Kidney glomerular epithelial cell (primary cell): Measurements from ENCODE around the gene DBNL.
"Not testable (repeated sequence)": the region's sequence is repeated elsewhere in the genome, so short reads cannot be mapped to it uniquely, and the experiment has no call there.

Experiments used
- DNase-seq: peaks from one replicate; lab custom pipeline; 2025; lab: John Stamatoyannopoulos, UW

Gene DBNL

DNA sequence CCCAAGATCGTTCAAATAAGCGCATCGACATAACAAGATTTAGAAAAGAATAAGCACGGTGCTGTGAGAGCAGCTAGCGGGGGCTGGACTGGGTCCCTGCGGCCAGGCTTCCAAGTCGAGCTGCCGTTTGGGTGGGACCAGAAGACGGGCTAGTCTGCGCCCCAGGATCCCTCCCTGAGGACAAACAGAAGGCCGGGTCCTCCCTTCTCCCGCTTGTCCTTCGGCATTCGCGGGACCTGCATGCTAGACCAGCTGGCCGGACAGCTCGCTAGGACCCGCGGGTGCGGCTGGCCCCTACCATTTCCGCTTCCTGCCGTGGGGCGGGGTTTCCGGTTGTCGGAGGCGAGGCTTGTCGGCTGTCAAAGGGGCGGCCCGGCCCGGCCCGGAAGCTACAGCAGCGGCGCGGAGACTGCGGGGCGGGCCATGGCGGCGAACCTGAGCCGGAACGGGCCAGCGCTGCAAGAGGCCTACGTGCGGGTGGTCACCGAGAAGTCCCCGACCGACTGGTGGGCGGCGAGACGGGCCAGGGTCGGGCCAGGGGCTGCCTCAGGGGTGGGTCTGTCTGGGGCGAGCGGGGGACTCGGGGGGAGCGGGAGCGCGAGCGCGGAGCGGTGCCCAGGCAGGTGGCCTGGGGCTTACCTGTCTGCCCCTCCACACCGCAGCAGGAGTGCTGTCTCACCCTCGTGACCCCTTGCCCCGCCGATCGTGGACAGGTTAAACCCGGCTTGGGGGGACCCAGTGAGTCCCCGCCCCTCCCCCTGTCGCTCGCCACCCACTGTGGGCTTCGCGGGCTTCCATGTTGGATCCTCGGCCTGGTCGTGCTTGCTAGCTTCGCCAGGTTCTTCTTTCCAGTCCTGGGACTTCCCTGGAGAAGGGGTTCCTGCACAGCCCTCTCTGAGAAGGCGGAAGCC is at the start of gene DBNL:
Gene DBNL, plus strand, starts transcription at position 388 of the 911 bp plus-strand sequence. Its CDS starts 36 bp downstream, at position 424.
- peak; percentile 86 for DNase-seq

DNA sequence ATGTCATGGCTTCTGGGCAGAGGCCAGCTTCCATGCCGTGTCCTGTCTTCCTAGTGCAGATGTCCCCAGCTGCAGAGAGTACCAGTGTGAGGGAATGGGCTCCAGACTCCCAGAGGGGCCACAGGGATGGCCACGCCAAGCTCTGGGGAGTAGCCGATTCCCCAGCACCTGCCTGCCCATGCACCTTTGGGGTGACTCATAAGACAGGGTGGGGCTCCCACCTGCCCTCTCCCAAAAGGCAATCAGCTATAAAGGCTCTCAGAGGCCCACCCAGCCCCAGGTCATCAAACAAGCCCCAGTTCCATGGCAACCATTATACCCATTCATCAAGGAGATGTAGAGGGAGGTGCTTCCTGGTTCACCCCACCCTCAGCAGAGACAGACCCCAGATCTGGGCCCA is 47.0 kb upstream of the DBNL start, which contains the start of gene SPDYE1:
Gene SPDYE1, plus strand, starts transcription at position 366 of the 400 bp plus-strand sequence. CDS start 2,053 bp downstream, outside the sequence.
- not testable (repeated sequence) for DNase-seq

DNA sequence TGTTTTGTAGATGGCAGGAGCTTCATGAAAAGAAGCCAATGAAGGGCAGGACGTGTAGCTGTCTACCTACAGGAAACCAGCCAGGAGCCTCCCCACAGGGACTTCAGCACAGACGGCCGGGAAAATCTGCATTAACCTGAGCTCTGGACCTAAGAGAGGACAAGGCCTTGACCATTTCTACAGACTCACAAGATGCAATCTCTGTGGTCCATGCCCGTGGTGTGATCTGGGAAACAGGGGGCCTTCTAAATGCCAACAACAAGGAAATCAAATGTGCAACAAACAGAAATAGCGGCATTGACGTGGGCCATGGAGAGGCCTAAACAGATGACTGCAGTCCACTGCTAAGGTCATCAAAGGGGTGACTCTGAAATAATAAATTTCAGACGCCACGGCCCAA is 32.4 kb upstream of the DBNL start:
- DNase-seq, result not testable (repeated sequence)

DNA sequence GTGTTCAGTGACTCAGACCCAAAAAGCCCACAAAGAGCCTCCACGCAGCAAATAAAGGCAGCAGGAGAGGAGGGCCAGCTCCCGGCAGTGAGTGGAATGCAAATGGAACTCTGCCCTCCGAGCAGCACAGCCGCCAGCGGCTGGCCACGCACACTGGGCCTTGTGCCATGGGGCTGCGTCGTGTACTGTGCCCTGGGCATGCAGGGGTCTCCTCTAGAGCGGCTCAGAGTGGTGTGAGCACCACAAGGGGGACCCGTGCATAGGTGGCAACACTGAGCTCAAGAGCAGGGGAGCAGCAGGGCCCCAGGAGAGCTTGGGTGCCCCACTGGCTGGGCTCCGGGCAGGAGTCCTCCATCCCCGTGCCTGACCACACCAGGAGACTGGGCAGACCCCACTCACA is 29.4 kb upstream of the DBNL start:
- DNase-seq, result not testable (repeated sequence)

DNA sequence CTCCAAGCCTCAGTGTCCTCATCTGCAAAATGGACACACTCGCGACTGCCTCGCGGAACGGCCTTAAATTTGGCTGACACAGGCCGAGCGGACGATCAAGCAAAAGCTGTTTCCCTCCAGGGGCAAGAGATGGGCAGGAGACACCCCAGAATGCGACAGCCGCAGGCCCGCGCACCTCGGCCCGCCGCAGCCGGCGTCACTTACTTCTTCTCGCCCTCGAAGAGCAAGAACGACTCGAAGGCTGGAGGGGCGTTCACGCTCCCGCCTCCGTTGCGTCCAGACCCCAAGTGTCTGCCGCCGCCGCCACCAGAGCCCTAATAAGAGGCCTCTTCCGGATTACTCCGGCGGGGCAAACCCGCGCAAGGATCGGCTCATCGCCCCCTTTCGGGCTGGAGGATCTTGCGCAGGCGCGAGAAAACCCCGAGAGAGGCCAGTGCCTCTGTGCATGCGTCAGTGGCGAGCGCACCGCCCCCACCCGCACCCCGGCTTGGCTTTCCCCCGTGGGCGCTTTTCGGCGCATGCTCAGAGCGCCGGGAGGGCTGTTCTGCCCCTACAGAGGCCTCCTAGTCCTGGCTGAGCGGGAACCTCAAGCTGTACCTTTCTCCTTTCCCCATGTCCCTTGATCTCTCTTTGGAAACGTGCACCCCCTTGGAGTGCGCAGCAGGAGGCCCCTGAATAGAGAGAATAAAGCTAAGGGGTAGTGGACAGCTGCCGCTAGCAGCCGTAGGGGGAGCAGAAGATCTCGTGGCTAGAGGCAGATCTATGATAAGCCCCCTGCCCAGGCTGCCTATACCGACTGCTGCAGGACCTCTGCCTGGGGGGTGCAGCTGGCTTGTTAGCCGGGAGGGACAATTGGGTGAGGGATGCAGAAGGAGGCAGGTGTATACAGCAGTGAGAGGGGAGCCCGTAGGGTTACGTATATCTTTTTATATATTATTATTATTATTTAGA is 25.4 kb upstream of the DBNL start:
- peak; percentile 77 for DNase-seq

DNA sequence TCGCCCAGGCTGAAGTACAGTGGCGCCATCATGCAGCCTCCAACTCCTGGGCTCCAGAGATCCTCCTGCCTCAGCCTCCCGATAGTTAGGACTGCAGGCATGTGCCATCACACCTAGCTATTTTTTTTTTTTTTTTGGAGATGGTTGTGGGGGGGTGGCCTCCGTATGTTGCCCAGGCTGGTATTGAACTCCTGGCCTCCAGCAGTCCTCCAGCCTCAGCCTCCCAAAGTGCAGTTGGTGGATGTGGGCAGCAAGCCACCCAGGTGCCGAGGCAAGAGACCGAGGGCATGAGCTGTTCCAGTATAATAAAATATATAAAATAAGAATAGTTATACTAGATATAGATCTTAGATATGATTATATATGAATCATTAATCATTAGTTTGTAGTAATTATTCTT is 24.7 kb upstream of the DBNL start:
- not testable (repeated sequence) for DNase-seq

DNA sequence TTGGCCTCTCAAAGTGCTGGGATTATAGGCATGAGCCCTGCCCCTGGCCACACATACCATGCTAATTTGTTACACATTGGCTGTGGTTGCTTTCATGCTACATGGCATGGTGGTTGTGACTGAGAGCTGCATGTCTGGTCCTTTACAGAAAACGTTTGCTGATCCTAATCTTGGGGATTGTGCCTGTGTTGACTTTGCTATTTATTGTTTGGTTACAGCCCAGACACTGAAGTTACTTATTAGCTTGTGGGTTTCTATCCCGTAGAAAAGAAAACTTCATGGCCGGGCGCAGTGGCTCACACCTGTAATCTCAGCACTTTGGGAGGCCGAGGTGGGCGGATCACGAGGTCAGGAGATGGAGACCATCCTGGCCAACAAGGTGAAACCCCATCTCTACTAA is 22.4 kb upstream of the DBNL start:
- not testable (repeated sequence) for DNase-seq

DNA sequence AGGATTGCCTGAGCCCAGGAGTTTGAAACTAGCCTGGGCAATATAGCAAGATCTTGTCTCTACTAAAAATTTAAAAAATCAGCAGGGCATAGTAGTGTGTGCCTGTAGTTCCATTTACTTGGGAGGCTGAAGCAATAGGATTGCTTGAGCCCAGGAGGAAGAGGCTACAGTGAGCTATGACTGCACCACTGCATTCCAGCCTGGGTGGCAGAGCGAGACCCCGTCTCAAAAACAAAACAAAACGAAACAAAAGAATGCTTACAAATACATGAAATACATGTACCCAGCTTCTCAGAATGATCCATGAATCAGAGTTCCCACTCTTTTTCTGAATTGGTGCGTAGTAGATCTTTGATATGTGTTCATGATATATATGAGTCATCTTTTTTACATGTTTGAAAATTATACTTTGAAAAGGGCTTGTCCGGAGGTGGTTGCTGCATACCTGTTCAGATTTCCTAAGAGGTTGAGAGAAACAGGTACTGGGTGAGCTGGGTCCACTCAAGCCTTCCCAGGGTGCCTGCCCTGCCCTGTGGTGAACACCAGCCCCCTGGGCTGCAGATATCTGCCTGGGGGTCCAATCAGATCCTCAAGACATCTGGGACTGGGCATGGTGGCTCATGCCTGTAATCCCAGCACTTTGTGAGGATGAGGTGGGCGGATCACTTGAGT is 21.6 kb upstream of the DBNL start:
- not testable (repeated sequence) for DNase-seq

DNA sequence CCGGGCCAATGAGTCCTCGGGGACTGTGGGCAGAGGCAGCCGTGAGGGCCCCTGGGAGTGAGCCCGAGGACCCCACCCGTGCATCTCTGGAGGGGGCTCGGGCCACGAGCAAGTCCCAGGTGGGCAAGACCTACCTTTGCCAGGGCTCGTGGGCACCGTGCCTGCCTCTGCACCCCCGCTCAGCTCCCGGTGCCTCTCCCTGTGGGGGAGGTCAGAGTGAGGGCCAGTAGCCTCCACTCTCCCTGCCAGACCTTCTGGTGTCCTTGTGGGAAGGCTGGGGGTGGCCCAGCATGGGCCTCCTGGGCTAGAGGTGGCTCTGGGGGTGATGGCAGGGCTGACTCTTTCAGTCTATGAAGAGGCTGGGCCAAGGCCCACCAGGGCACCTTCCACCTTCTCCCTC is 15.1 kb upstream of the DBNL start:
- DNase-seq, result not testable (repeated sequence)

DNA sequence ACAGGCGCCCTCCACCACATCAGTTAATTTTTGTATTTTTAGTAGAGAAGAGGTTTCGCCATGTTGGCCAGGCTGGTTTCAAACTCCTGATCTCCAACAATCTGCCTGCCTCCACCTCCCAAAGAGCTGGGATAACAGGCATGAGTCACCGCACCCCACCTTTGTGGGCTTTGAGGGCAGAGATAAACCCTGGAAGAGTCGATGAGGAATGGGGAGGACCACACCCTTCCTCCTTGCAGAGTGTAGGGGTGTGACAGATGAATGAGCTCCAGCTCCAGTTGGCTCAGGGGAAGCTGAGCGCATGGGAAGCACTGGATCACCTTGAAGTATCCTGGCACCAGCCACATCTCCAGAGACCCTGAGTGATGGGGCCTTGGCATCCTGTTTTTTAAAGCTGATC is 14.5 kb upstream of the DBNL start:
- DNase-seq, result not testable (repeated sequence)

DNA sequence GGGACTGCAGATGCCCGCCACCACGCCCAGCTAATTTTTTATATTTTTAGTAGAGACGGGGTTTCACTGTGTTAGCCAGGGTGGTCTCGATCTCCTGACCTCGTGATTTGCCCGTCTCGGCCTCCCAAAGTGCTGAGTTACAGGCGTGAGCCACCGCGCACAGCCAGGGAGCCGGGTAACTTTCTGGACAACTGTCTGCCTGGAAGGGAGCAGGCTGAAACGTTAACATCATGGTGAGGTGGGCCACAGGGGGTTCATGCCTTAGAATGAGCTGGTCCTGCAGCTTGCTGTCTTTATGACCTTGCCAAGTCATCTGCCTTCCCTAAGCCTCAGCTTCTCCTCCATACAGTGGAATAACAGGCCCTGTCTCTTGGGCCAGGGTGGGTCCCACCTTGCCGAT is 13.2 kb upstream of the DBNL start:
- not testable (repeated sequence) for DNase-seq

DNA sequence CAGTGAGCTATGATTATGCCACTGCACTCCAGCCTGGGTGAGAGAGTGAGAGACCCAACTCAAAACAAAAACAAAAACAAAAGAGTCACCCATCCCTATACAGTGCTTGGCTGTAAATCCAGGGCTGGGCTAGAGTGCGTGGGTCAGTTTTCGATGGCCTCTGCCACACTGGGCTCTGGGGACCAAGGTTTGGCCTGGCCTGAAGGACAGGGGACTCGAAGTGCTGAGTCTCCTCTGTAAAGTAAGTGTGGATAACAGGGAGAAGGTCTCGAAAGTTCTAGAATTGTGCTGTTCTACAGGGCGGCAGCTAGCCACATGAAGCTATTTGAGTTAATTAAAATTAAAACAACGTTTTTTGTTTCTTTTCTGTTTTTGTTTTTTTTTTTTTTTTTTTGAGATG is 12.5 kb upstream of the DBNL start:
- not testable (repeated sequence) for DNase-seq

DNA sequence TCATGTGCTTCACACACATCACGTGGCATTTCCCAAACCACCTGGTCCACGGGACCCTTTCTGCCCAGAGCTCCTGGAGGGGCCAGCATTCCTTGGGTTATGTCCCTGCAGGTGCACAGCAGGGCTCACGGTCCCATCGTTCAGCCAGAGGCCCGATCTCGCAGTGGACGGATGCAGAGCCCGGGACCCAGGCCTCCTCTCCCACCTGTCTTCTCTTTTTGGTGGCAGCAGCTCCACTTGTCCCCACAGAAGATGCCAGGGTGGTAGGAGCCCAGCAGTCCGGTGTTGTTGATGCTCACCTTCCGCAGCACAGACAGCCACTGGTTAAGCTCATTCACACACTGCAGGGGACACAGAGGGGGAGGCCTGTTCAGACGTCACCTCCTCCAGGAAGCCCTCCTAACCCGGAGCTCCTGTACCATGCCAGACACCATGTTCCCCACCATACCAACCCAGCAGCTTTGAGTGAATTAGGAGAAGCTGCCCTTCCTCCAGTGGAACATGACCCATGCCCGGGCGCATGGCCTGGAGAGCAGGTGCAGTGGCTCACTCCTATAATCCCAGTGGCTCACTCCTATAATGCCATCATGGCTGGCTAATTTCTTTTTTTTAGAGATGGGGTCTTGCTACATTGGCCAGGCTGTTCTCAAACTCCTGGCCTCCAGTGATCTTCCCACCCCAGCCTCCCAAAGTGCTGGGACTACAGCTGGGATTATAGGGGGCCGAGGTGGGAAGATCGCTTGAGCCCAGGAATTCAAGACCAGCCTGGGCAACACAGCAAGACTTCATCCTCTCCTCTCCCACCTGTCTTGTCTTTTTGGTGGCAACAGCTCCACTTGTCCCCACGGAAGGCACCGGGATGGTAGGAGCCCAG is 10.3 kb upstream of the DBNL start:
- DNase-seq, result not testable (repeated sequence)

DNA sequence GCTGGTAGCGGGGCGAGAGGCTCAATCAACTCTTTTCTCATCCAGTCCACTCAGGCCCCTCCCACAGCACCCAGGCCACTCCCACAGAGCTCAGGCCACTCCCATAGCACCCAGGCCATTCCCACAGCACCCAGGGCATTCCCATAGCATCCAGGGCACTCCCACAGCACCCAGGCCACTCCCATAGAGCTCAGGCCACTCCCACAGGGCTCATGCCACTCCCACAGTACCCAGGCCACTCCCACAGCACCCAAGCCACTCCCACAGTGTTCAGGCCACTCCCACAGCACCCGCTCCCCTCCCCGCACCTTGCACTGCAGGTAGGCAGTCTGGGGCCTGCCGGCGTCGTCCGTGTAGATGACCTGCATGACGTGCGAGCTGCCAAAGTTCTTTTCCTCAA is 8.1 kb upstream of the DBNL start:
- DNase-seq, result not testable (repeated sequence)

DNA sequence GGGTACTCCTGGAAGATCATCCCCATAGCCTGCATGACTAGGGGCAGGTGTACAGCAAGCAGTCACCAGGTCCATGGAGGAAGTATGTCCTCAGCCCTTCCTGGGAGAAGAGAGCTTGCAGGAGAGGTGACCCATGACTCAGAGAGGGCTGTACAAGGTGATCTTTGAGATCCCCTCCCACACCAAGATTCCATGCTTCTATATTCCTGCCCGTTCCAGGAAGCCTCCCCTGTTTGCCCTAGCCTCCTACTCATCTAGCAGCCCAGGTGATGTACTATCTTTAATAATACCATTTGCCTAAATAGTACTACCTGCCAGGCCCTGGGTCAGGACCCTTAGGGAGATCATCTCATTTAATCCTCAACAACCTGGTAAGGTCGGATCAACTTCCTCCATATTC is 6.6 kb upstream of the DBNL start:
- not testable (repeated sequence) for DNase-seq

DNA sequence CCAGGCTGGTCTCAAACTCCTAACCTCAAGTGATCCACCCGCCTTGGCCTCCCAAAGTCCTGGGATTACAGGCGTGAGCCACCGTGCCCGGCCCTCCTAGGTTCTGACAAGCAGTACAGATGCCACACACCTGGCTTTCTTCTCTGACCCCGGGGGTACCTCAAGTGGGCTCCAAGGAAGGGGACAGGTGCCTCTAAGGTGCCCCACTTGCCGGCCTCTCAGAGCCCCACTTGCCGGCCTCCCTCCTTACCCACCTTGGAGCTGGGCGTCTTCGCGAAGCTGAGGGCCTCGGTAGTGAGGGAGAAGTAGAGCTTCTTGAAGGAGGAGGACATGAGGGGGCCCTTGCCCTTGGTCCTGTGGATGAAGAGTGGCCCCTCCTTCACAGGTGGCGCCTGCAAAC is 5.9 kb upstream of the DBNL start:
- not testable (repeated sequence) for DNase-seq

DNA sequence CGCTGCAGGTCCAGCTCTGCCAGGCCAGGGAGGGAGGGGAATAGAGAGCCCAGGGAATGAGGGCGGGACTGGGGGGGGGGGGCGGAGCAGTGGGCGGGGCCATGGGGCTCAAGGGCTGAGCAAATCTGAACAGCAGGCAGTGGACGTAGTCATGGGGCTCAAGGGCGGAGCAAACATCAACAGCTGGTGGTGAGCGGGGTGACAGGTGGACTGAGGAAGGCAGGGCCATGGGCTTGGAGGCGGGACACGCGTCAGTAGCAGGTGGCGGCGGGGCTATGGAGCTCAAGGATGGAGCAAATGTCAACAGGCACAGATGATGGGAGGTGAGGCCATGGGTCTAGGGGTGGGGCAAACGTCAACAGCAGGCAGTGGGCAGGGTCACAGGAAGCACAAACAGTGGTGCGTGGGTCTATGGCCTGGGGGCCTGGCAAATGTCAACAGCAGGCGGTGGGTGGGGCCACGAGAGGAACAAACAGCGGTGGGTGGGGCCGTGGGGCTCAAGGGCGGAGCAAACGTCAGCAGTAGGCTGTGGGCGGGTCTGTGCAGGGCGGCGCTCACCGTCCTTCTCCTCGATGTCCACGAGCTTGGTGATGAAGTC is 5.4 kb upstream of the DBNL start:
- not testable (repeated sequence) for DNase-seq

DNA sequence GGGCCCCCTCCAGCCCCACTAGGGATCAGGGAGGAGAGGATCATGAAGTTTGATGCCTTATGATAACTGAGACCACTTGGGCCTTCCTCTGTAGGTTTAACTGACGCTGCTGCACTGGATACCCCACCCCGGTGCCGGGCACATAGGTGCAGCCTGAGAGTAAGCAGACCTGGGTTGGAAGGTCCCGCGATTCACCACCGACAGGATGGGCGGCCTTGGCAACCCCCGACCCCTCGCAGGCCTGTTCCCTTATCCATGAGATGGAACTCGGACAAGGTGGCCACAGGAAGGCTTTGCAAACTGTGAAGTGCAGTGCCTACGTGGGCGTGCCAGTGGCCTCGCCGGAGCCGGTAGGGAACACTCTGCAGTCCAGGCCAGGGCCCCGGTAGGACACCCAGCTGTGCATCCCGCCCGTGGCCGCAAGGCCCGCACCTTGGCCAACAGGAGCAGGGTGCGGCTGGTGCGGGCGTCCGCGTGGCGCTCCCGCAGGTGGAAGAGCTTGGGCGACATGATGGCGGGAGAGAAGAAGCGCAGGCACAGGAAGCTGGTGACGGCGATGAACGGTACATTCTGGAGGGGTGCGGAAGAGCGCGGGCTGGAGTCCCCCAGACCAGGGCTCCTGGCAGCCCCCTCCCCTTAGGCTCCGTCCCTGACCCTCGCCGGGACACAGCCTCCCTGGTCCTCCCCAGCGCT is 4.6 kb upstream of the DBNL start:
- DNase-seq, result not testable (repeated sequence)

DNA sequence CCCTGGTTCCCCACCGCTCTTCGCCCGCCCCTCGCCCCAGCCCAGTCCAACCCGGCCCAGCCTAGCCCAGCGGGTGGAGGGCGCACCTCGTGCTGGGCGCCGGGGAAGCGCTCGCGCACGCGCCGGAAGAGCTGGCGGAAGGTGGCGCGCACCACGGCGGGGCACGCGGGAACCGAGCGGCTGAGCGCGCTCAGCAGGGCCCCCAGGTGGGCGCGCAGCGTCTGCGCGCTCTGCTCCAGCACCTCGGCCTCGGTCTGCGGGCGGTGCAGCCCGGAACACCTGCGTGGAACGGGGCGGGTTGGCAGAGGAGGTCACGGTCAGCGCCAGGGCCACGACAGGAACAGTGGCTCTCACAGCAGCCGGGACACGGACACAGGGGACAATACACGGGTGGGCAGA is 4.0 kb upstream of the DBNL start:
- not testable (repeated sequence) for DNase-seq

DNA sequence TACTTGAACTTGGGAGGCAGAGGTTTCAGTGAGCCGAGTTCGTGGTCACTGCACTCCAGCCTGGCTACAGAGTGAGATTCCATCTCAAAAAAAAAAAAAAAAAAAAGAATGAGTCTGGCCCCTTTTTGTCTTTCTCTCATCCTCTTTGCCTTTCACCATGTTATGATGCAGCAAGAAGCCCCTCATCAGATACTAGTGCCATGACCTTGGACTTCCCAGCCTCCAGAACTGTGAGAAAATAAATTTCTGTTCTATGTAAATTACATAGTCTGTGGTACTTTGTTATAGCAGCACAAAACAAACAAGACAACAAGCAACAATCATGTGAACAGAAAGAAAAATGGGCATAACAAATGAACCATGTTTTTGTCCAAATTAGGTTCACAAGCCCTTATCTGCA is 2.3 kb upstream of the DBNL start:
- DNase-seq, result no peak
